ENCODE measurements around the gene RNF222.

- no peak for TF ChIP-seq ZNF274 (IDR thresholded peaks at IDR 0.05; ENCODE audit: low read depth, low read length)
- TF ChIP-seq YY1 (IDR thresholded peaks at IDR 0.05; ENCODE audit: insufficient read depth, insufficient read length), result no peak
Observed at GRCh38 chr17:8360260-8360659, 37.4 kb downstream of the RNF222 start.

Measured in NT2/D1 (cell line).